Bronchial epithelial cell (primary cell): ENCODE results near the gene KIF14. TPM values are rescaled to one million over a fixed set of nuclear protein-coding genes. Genes with fewer than 3 reads are reported as not detected.

Experiments used
- DNase-seq: peaks from one replicate; pipeline ENCODE4 v3.0.0-alpha.2; 2010; ENCODE audit warnings: low read depth
- FAIRE-seq: peaks from 2 replicates; lab custom pipeline; 2011; peaks lifted over from hg19 to GRCh38; lab: Jason Lieb, UNC
- H3K27me3 ChIP-seq: 2 replicates; pipeline ENCODE4 v1.5.1; 2011; ENCODE audit warnings: low read length; ENCODE audit not compliant: control insufficient read depth, insufficient read depth
- H3K36me3 ChIP-seq: 2 replicates; pipeline ENCODE4 v1.5.1; 2011; ENCODE audit warnings: low read length; ENCODE audit not compliant: control insufficient read depth, insufficient read depth
- H3K4me3 ChIP-seq: 2 replicates; pipeline ENCODE4 v1.5.1; 2011; ENCODE audit warnings: mild to moderate bottlenecking, low read depth, low read length, control low read depth
- CTCF ChIP-seq: IDR thresholded peaks from 2 replicates; pipeline ENCODE4 v1.5.1; 2011; ENCODE audit warnings: mild to moderate bottlenecking, moderate library complexity, low read length, control low read depth, inconsistent platforms; ENCODE audit not compliant: insufficient read depth, severe bottlenecking
- total RNA-seq: library from RNA; depleted of rRNA; stranded (reverse); fragments of >200 nt; gene quantifications from 2 replicates; pipeline ENCODE4 v1.2.1, GENCODE V29; 2014

KIF14 gene
- total RNA-seq, 1 donor from 2014 or later: 0.79 TPM

DNA sequence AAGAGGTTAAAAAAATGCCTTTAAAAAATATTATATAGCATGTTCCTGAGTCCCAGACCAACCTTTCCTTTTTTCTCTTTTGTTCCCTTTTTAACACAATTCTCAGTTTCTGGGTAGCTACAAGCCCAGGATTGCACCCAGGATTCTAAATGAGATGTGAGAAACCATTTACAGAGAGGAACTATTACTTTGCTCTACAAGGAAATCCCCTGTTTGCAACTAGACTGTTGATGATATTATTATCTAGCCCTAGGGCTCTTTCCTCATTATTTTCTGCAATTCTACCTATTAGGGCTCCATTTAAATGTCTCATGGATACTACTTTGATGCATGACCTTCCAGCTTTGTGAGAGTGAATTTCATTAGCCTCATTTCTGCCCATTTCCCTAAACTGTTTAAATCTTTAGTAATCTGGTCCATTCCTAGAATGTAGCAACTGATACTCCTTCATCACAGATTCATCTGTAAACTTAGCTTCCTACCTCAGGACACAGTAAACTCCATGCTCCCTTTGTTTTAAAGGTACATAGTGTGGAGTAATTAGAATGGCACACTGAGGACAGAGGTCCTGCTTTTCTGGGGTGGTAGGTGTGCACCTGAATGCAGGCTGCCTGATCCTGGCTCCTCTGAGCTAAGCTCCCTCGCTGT lies 7.1 kb upstream of the KIF14 start:
- Histone ChIP-seq H3K27me3 (no peaks in the 10 kb centered on the region), H3K36me3 (no peaks in the 10 kb centered on the region), H3K4me3 (no peak overlapping the region)
- FAIRE-seq (no peak), DNase-seq (no peak)
- no peak for TF ChIP-seq CTCF

- H3K4me3 ChIP-seq: no peak overlapping the region
- FAIRE-seq (no peak), DNase-seq (no peak)
- no peaks in the 10 kb centered on the region for H3K36me3 ChIP-seq
- no peaks in the 10 kb centered on the region for H3K27me3 ChIP-seq
- TF ChIP-seq CTCF: no peak
These were observed 6.4 kb upstream of the KIF14 start for GRCh38 chr1:200626853-200627534.

GRCh38 chr1:200625381-200625824 lies 4.9 kb upstream of the KIF14 start:
- no peaks in the 10 kb centered on the region for H3K36me3 ChIP-seq
- no peak overlapping the region for H3K4me3 ChIP-seq
- no peaks in the 10 kb centered on the region for H3K27me3 ChIP-seq
- no peak for TF ChIP-seq CTCF
- FAIRE-seq: no peak
- peak; percentile 88 for DNase-seq

- Histone ChIP-seq H3K27me3 (no peaks in the 10 kb centered on the region), H3K36me3 (no peaks in the 10 kb centered on the region), H3K4me3 (no peak overlapping the region)
- DNase-seq (no peak), FAIRE-seq (no peak)
- TF ChIP-seq CTCF: no peak
These were observed 4.3 kb upstream of the KIF14 start for GRCh38 chr1:200624679-200625335.

GRCh38 chr1:200619894-200620272 lies 668 bp downstream of the KIF14 start:
- Histone ChIP-seq H3K36me3 (no peaks in the 10 kb centered on the region), H3K27me3 (no peaks in the 10 kb centered on the region), H3K4me3 (peak overlapping the region; percentile 65)
- FAIRE-seq (no peak), DNase-seq (no peak)
- no peak for TF ChIP-seq CTCF
